ENCODE data around the gene RNF181.
A peak's percentile ranks its signal among the peaks of the same experiment; 100 is the strongest.
"Not testable (repeated sequence)": the region's sequence is repeated elsewhere in the genome, so short reads cannot be mapped to it uniquely, and the experiment has no call there.

Gene RNF181

GRCh38 chr2:85597241-85597640 lies 1.7 kb downstream of the RNF181 start:
- DNase-seq: no peak

DNA sequence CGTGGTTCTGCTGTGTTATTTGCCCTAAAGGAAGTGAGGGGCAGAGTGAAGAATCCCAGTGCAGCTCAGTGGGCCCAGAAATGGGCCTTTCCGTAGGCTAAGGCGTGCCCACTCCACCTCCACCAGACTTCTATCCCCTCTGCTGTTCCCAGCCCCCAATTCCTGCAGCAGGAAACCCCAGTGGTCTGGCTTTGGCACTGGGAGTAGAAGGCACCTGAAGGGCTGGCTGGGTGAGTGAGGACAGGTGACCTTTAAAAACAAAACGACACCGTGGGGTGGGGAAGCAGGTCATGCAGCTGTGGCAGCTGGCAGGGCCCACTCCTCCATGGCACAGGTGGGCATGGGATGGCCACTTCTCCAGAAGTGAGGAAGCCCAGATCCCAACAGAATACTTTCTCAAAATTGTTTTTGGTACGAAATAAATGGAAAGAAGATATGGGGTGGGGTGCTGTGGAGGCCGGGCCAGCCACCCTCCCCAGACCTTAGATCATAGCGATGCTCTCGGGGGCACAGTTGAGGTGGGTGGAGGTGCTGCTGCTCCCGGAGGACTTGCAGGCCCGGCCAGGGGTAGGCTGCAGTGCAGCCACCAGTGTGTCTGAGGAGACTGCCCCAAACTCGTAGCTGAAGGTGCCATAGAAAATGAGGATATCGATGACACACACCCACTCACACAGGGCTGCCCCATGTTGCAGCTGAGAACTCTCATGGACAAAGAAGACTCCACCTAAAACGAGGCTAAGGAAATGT lies 3.2 kb downstream of the RNF181 start:
- DNase-seq: no peak

GRCh38 chr2:85599468-85600234 lies 4.1 kb downstream of the RNF181 start:
- no peak for DNase-seq

DNA sequence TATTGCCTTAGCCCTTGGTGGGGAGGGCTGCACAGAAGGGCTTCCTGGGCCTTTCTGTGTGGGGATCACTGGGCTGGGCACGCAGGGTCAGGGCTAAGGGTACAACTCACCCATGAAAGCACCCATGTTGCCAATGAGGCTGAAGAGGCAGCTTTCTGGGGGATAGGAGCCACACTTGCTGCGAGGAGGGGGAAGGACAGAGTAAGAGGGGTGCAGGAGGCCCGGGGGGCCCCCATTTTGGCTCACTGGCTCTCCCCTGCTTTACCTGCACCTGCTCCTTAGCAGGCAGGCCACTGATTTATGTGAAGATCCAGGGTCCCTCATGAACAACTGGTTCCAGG lies 4.7 kb downstream of the RNF181 start:
- DNase-seq: no peak

GRCh38 chr2:85600951-85601770 lies 5.6 kb downstream of the RNF181 start:
- DNase-seq: no peak

GRCh38 chr2:85601771-85602475 lies 6.4 kb downstream of the RNF181 start:
- peak; percentile 68 for DNase-seq

- DNase-seq: peak; percentile 92
These were observed 7.1 kb downstream of the RNF181 start, which contains the start of gene TMEM150A for GRCh38 chr2:85602476-85603234. TMEM150A (minus strand) TSS chr2:85602698; CDS start chr2:85601948, 750 bp downstream.

DNA sequence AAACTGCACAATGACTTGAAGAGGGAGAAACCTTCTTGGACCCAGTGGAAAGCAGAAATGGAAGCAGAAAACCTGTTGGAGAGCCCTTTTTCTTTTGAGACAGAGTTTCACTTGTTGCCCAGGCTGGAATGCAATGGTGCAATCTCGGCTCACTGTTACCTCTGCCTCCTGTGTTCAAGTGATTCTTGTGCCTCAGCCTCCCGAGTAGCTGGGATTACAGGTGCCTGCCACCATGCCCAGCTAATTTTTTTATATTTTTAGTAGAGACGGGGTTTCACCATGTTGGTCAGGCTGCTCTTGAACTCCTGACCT lies 8.5 kb downstream of the RNF181 start:
- not testable (repeated sequence) for DNase-seq

DNA sequence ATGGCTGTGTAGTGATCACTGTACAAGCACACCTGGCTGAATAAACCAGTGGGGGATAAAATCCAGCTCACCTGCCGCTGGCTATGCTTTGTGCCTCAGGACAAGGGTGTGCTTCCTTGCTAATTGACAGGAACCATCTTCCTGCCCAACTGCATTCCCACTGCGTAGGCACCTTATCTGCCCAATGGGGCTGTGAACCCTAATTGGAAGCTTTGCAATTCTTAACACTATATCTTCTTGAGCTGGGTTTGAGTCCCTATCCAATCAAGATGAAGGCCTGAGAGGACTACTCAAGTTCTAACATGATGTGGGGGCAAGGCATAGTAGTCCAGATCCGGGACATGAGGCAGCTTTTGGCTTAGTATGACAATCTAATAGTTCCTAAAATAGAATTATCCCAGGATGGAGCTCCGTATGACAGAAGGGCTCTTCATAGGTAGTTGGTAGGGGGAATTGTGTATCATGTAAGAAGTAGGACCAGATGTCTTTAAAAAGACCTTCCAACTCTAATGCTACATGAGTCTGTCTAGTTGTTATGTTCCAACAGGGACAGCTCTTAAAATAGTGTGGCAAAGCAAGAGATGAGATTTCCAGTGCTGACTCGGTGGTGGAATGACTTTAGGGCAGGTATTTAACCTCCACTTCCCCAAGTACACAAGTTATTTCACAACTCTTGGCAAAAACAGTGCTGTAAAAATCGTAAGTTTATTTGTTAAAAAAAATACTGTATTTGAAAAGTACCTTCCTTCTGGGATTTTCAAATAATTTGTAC lies 9.2 kb downstream of the RNF181 start:
- no peak for DNase-seq

- no peak for DNase-seq
These were observed 10.0 kb downstream of the RNF181 start for GRCh38 chr2:85605406-85606115.

- no peak for DNase-seq
These were observed 10.5 kb downstream of the RNF181 start for GRCh38 chr2:85606116-85606455.

GRCh38 chr2:85607268-85608215 lies 12.0 kb downstream of the RNF181 start:
- no peak for DNase-seq

GRCh38 chr2:85611217-85611704 lies 15.7 kb downstream of the RNF181 start:
- DNase-seq: no peak

DNA sequence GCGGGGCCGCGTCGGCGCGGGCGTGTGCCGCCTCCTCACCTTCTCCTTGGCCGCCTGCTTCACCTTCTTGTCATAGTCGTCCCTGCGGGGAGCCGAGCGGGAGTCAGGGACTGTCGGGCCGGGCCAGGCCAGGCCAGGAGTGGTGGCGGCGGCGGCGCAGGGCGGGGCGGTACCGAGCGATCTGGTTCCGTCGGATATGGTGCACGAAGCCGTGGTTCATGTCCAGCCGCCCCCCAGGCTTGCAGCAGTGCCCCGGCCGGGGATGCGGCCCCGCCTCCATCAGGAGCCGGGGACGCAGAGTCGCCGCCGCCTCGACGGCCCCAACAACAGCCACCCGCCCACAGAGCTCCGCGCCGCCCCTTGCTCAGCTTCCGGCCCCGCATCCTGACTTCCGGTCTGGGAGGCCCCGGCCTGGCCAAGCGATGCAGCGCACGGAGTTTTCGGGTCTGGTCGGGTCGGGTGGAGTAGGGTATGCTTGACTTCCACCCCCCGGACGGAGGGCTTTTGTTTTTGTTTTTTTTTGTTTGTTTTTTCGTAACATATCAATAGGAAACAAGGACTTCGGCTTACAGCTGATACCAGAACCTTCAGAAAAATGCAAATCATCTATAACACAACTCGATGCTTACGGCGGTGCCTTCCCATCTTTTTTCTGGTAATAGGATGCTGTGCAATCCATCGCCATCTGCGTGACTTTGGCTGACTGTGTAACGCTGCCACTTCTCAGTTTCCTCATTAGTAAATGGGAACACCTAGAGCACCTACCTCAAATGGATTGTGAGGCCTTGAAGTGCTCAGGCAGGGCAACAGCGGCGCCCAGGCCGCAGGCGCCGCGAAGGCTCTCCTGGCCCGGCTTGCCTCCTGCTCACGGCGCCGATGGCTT lies 16.4 kb downstream of the RNF181 start, which contains the start of gene C2orf68:
Gene C2orf68 (minus strand): TSS at position 362 of the 883 bp plus-strand sequence. CDS start 82 bp downstream, at position 280.
- DNase-seq: peak; percentile 95

DNA sequence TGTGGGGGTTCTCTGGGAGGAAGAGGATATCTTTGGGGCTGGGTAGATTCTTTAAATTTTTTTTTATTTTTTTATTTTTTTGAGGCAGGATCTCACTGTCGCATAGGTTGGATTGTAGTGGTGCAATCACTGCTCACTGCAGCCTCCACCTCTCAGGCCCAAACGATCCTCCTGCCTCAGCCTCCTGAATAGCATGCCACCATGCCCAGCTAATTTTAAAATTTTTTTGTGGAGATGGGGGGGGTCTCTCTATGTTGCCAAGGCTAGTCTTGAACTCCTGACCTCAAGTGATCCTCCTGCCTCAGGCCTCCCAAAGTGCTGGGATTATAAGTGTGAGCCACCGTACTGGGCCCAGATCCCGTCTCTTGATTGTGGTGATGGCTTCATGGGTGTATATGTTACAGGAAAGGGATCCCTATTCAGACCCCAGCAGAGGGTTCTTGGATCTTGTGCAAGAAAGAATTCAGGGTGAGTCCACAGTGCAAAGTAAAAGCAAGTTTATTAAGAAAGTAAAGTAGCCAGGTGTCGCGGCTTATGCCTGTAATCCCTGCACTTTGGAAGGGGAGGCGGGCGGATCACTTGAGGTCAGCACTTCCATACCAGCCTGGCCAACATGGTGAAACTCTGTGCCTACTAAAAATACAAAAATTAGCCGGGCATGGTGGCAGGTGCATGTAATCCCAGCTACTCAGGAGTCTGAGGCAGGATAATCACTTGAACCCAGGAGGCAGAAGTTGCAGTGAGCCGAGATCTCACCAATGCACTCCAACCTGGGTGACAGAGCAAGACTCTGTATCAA lies 18.4 kb downstream of the RNF181 start:
- DNase-seq: no peak

- not testable (repeated sequence) for DNase-seq
These were observed 19.2 kb downstream of the RNF181 start for GRCh38 chr2:85614757-85615156.

DNA sequence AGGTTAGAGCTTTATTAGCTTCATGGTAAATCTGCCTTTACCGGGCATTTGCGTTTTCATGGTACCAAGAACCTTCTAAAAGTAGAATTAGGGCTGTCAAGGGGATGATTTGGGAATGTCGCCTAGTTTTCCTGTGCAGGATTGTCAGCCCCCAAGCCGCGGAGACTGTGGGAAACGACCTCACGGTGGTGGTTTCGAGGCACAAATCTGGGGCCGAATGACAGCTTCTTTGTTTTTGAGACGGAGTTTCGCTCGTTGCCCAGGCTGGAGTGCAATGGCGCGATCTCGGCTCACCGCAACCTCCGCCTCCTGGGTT lies 19.8 kb downstream of the RNF181 start:
- no peak for DNase-seq
